Astrocyte of the spinal cord (primary cell): ENCODE measurements around the gene KRT86.

Experiments
- DNase-seq: peaks from one replicate; pipeline ENCODE4 v3.0.0; 2011; ENCODE audit warnings: low read depth, low spot score
- H3K4me3 ChIP-seq: 2 replicates; pipeline ENCODE4 v1.5.1; 2011; ENCODE audit warnings: low read depth, mild to moderate bottlenecking, low read length, moderate library complexity
- in situ Hi-C: cut with HindIII; loops from 2 replicates; pipeline ENCODE4 v1.10.0; 2017; ENCODE audit warnings: low sequenced_read_pairs
- TF ChIP-seq, protein P1 (sequence below): IDR thresholded peaks from 2 replicates; pipeline ENCODE4 v1.5.1; 2012; ENCODE audit warnings: low read depth, mild to moderate bottlenecking, low read length, inconsistent platforms

KRT86 gene

DNA sequence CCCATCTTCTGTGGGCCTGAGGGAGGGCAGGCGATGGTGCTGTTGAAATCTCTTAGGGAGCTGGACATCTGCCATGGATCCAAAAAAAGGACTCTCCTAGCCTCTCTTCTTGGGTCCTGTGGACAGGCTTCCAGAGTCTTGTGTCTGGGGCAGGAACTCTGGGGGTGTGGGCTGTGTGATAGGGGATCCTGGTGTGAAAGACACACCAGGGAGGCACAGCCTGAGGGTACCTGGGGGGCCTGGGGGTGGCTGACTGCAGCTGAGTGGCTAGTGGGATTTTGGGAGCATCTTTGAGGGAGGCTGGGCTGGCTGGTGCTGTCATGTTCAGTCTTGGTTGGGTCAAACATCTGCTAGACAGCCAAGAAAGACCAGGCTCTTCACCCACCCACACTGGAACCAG, 48.6 kb downstream of the KRT86 start:
- in situ Hi-C loops = no loop called here
- TF ChIP-seq, protein P1, sequence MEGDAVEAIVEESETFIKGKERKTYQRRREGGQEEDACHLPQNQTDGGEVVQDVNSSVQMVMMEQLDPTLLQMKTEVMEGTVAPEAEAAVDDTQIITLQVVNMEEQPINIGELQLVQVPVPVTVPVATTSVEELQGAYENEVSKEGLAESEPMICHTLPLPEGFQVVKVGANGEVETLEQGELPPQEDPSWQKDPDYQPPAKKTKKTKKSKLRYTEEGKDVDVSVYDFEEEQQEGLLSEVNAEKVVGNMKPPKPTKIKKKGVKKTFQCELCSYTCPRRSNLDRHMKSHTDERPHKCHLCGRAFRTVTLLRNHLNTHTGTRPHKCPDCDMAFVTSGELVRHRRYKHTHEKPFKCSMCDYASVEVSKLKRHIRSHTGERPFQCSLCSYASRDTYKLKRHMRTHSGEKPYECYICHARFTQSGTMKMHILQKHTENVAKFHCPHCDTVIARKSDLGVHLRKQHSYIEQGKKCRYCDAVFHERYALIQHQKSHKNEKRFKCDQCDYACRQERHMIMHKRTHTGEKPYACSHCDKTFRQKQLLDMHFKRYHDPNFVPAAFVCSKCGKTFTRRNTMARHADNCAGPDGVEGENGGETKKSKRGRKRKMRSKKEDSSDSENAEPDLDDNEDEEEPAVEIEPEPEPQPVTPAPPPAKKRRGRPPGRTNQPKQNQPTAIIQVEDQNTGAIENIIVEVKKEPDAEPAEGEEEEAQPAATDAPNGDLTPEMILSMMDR = no peak
- DNase-seq = no peak
- H3K4me3 ChIP-seq = no peak overlapping the region

DNA sequence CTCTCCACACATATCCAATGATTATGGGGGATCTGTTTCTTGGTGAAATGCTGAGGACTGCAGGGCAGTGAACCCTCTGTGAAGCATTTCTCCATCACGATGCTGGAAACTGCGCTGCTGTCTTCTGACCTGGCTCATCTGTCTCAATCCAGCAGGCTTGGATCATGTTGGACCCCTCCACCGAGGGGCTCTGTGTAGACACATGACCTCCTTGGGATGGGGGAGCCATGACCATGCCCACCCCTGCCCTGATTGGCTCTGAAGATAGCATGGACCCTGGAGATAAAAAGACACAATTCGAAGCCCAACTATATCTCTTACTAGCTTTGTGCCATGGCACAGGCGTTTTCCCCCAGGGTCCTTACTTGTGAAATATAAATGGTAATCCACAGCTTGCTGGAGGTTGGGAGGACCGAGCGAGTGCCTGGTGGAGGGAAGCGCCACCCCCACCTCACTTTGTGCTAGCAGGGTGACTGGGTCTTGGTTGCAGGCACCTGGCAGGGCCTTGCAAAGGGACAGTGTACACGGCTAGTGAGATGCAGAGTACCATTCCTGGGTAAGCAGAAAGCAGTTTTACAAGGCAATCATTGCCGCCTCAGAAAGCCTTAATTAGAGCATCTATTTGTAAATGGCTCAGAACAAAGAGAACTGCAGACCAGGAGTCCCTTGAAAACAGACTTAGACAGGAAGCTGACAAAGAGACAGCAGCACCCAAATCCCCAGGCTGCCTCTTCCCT, 49.1 kb downstream of the KRT86 start:
- no peak overlapping the region for H3K4me3 ChIP-seq
- in situ Hi-C loops = no loop called here
- TF ChIP-seq, protein P1 = no peak
- DNase-seq = no peak

DNA sequence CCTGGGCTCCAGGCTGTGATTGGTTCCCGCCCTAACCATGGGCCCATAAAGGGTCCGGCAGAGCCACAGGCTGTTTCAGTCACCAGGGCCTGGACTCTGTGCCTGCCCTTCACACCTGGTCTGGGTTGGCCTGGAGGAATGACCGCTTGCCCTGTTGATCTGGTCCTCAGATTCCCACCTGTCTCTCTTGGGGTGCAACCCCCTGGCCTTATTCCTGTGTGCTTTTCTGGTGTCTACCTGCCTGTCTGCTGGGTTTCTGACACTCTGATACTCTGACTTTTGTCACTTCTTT, 49.7 kb downstream of the KRT86 start:
- no peak for DNase-seq
- TF ChIP-seq, protein P1 = no peak
- in situ Hi-C loops = no loop called here

DNA sequence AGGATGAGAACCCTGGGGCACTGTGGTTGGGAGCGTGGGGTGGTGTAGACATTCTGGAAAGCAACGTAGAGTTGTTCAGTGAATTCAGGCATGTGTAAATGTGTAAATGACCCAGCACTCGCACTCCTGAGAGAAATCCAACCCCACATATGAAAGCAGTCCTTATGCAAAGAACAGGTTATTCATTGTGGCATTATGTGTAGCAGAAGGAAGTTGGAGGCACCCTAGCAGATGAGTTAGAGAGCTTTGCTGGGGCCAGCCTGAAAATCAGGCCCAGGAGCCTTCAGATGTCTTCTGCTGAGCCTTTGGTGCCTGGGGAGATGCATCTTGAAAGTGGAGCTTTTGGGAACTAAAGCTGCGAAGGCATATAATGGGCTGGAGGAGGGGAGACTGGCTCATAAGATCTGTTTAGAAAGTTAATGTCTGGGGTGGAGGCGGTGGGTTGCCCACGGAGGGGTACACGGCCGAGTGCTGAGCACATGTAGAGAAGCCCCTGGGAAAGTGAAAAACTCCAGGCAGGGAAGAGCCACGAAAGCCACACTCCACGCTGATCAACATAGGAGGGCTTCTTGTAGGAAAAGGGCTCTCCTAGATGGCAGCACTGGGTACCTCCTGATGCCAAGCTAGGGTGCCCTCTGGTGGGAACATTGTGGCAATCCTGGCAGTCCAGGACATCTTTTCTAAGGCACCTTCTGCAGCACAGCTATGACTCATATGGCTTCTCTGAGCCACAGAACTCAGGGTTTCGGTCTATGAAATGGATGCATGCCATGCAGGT, 52.8 kb downstream of the KRT86 start:
- TF ChIP-seq, protein P1 = peak; percentile 91
- in situ Hi-C loops = no loop called here

More for the DNA sequence above, 49.7 kb downstream of the KRT86 start:
- no peak overlapping the region for H3K4me3 ChIP-seq

DNA sequence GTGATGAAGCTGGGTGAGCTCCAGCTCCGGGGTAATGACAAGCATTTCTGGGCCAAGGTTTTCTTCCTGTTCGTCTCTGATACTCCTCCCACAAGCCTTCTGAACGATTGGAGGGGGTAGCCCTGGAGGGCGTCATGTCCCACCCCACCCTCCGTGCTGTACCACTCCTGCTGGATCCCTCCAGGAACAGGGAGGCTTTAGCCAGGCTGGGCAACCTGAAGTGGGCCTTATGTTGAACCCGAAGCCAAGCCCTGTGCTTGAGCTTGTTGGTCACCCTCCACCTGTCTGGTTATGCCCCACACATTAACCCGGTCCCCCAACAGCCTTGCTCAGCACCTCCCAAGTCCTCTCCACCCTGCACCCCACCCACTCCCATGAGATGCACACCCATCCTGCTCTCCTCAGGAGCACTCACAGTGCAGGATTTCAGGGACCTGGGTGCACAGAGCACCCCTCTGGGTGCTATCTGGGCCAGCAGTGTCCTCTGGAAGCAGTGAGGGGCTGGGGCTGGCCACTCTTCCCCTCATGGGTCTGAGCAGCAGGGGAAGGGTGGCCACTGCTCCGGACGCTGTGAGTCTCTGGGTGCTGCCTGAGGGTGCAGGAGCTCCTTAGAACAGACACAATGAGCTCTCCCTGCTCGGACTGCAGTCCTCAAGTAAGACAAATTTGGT, 53.5 kb downstream of the KRT86 start:
- no peak overlapping the region for H3K4me3 ChIP-seq
- TF ChIP-seq, protein P1 = no peak
- DNase-seq = no peak
- in situ Hi-C loops = no loop called here

More for the DNA sequence above, 52.8 kb downstream of the KRT86 start:
- no peak overlapping the region for H3K4me3 ChIP-seq
- peak; percentile 88 for DNase-seq

DNA sequence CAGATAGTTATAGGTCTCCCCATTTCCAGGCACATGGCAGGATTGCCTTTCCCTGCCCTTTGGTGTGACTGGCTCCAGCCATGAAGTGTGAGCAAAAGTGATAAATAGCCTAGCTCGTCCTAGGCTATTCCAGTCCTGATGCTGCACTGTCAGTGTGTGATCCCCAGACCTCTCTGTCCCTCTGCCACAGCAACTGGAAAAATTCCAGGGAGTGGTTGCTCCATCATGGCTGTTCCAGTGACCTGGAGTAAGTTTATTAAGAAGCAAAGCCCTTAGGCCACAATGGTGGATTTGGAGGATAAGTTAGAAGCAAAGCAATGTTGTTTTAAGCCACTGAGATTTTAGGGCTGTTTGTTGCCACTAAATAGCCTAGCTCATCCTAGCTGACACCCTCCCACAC, 56.6 kb downstream of the KRT86 start:
- TF ChIP-seq, protein P1 = no peak
- no peak for DNase-seq
- in situ Hi-C loops = no loop called here
- no peak overlapping the region for H3K4me3 ChIP-seq
